Measurements from ENCODE around the gene UVRAG.
"Not testable (repeated sequence)": the region's sequence is repeated elsewhere in the genome, so short reads cannot be mapped to it uniquely, and the experiment has no call there.

UVRAG gene

GRCh38 chr11:75880343-75880742 lies 65.3 kb downstream of the UVRAG start:
- not testable (repeated sequence) for H3K9me3 ChIP-seq (ENCODE audit: control insufficient read depth, insufficient read depth, low read length); H3K36me3 ChIP-seq (ENCODE audit: insufficient read depth, low read length)

GRCh38 chr11:75884321-75884720 lies 69.3 kb downstream of the UVRAG start:
- Histone ChIP-seq H3K36me3 (ENCODE audit: insufficient read depth, low read length) (no peaks in the 10 kb centered on the region; the same call in 1 of the 2 replicates), H3K4me1 (ENCODE audit: insufficient read depth, low read length) (no peaks in the 10 kb centered on the region), H3K9ac (ENCODE audit: low read depth, low read length) (no peak overlapping the region), H3K9me3 (ENCODE audit: control insufficient read depth, insufficient read depth, low read length) (no peaks in the 10 kb centered on the region)

More at GRCh38 chr11:75880343-75880742, 65.3 kb downstream of the UVRAG start:
- H3K9ac ChIP-seq (ENCODE audit: low read depth, low read length); H3K4me1 ChIP-seq (ENCODE audit: insufficient read depth, low read length): not testable (repeated sequence)

- Histone ChIP-seq H3K9me3 (ENCODE audit: control insufficient read depth, insufficient read depth, low read length) (no peaks in the 10 kb centered on the region; the same call in 1 of the 2 replicates), H3K36me3 (ENCODE audit: insufficient read depth, low read length) (peaks cover 3% of the 10 kb centered on the region), H3K9ac (ENCODE audit: low read depth, low read length) (no peak overlapping the region), H3K4me1 (ENCODE audit: insufficient read depth, low read length) (no peaks in the 10 kb centered on the region)
Measured at GRCh38 chr11:75888416-75888815, 73.4 kb downstream of the UVRAG start.

GRCh38 chr11:75891947-75892739 lies 77.1 kb downstream of the UVRAG start:
- H3K4me1 ChIP-seq (ENCODE audit: insufficient read depth, low read length), result no peaks in the 10 kb centered on the region
- peaks cover 3% of the 10 kb centered on the region for H3K36me3 ChIP-seq (ENCODE audit: insufficient read depth, low read length)
- H3K9ac ChIP-seq (ENCODE audit: low read depth, low read length), result no peak overlapping the region
- no peaks in the 10 kb centered on the region; the same call in 1 of the 2 replicates for H3K9me3 ChIP-seq (ENCODE audit: control insufficient read depth, insufficient read depth, low read length)

- H3K9me3 ChIP-seq (ENCODE audit: control insufficient read depth, insufficient read depth, low read length), result no peaks in the 10 kb centered on the region; the same call in 1 of the 2 replicates
- H3K9ac ChIP-seq (ENCODE audit: low read depth, low read length), result no peak overlapping the region
- H3K4me1 ChIP-seq (ENCODE audit: insufficient read depth, low read length), result no peaks in the 10 kb centered on the region
- H3K36me3 ChIP-seq (ENCODE audit: insufficient read depth, low read length), result peaks cover 3% of the 10 kb centered on the region
Measured at GRCh38 chr11:75893251-75893650, 78.2 kb downstream of the UVRAG start.

- H3K9me3 ChIP-seq (ENCODE audit: control insufficient read depth, insufficient read depth, low read length), result no peaks in the 10 kb centered on the region; the same call in 1 of the 2 replicates
- H3K36me3 ChIP-seq (ENCODE audit: insufficient read depth, low read length), result peaks cover 3% of the 10 kb centered on the region
- H3K9ac ChIP-seq (ENCODE audit: low read depth, low read length), result no peak overlapping the region
- H3K4me1 ChIP-seq (ENCODE audit: insufficient read depth, low read length), result no peaks in the 10 kb centered on the region
Measured at GRCh38 chr11:75894036-75894585, 79.1 kb downstream of the UVRAG start.

- no peaks in the 10 kb centered on the region for H3K4me1 ChIP-seq (ENCODE audit: insufficient read depth, low read length)
- no peak overlapping the region for H3K9ac ChIP-seq (ENCODE audit: low read depth, low read length)
- H3K9me3 ChIP-seq (ENCODE audit: control insufficient read depth, insufficient read depth, low read length), result no peaks in the 10 kb centered on the region
- peaks cover 2% of the 10 kb centered on the region for H3K36me3 ChIP-seq (ENCODE audit: insufficient read depth, low read length)
Measured at GRCh38 chr11:75896843-75897419, 81.9 kb downstream of the UVRAG start.

GRCh38 chr11:75898871-75899270 lies 83.9 kb downstream of the UVRAG start:
- H3K4me1 ChIP-seq (ENCODE audit: insufficient read depth, low read length), result no peaks in the 10 kb centered on the region
- no peak overlapping the region for H3K9ac ChIP-seq (ENCODE audit: low read depth, low read length)
- H3K36me3 ChIP-seq (ENCODE audit: insufficient read depth, low read length), result no peaks in the 10 kb centered on the region

GRCh38 chr11:75899806-75900205 lies 84.8 kb downstream of the UVRAG start:
- Histone ChIP-seq H3K9me3 (ENCODE audit: control insufficient read depth, insufficient read depth, low read length) (no peaks in the 10 kb centered on the region), H3K9ac (ENCODE audit: low read depth, low read length) (no peak overlapping the region), H3K4me1 (ENCODE audit: insufficient read depth, low read length) (no peaks in the 10 kb centered on the region), H3K36me3 (ENCODE audit: insufficient read depth, low read length) (no peaks in the 10 kb centered on the region)

More at GRCh38 chr11:75898871-75899270, 83.9 kb downstream of the UVRAG start:
- H3K9me3 ChIP-seq (ENCODE audit: control insufficient read depth, insufficient read depth, low read length), result no peaks in the 10 kb centered on the region

GRCh38 chr11:75900848-75901247 lies 85.8 kb downstream of the UVRAG start:
- Histone ChIP-seq H3K9me3 (ENCODE audit: control insufficient read depth, insufficient read depth, low read length) (no peaks in the 10 kb centered on the region), H3K36me3 (ENCODE audit: insufficient read depth, low read length) (no peaks in the 10 kb centered on the region), H3K4me1 (ENCODE audit: insufficient read depth, low read length) (no peaks in the 10 kb centered on the region), H3K9ac (ENCODE audit: low read depth, low read length) (no peak overlapping the region)

GRCh38 chr11:75902631-75903030 lies 87.6 kb downstream of the UVRAG start:
- H3K36me3 ChIP-seq (ENCODE audit: insufficient read depth, low read length), result no peaks in the 10 kb centered on the region
- H3K9ac ChIP-seq (ENCODE audit: low read depth, low read length), result no peak overlapping the region
- H3K4me1 ChIP-seq (ENCODE audit: insufficient read depth, low read length), result no peaks in the 10 kb centered on the region
- H3K9me3 ChIP-seq (ENCODE audit: control insufficient read depth, insufficient read depth, low read length), result no peaks in the 10 kb centered on the region

GRCh38 chr11:75903276-75903675 lies 88.3 kb downstream of the UVRAG start:
- Histone ChIP-seq H3K9ac (ENCODE audit: low read depth, low read length) (no peak overlapping the region), H3K4me1 (ENCODE audit: insufficient read depth, low read length) (no peaks in the 10 kb centered on the region), H3K36me3 (ENCODE audit: insufficient read depth, low read length) (no peaks in the 10 kb centered on the region), H3K9me3 (ENCODE audit: control insufficient read depth, insufficient read depth, low read length) (no peaks in the 10 kb centered on the region)

GRCh38 chr11:75905434-75905833 lies 90.4 kb downstream of the UVRAG start:
- Histone ChIP-seq H3K9me3 (ENCODE audit: control insufficient read depth, insufficient read depth, low read length) (no peaks in the 10 kb centered on the region), H3K9ac (ENCODE audit: low read depth, low read length) (no peak overlapping the region), H3K4me1 (ENCODE audit: insufficient read depth, low read length) (no peaks in the 10 kb centered on the region), H3K36me3 (ENCODE audit: insufficient read depth, low read length) (no peaks in the 10 kb centered on the region)

- no peak overlapping the region for H3K9ac ChIP-seq (ENCODE audit: low read depth, low read length)
- no peaks in the 10 kb centered on the region for H3K9me3 ChIP-seq (ENCODE audit: control insufficient read depth, insufficient read depth, low read length)
- no peaks in the 10 kb centered on the region for H3K36me3 ChIP-seq (ENCODE audit: insufficient read depth, low read length)
- H3K4me1 ChIP-seq (ENCODE audit: insufficient read depth, low read length), result no peaks in the 10 kb centered on the region
Measured at GRCh38 chr11:75907906-75908527, 93.0 kb downstream of the UVRAG start.

Measured in ES-I3 (cell line).